GM12878 (cell line): ENCODE data around the gene ZBTB32. TPM values are rescaled to one million over a fixed set of nuclear protein-coding genes. Genes with fewer than 3 reads are reported as not detected.

Experiments
- CBX5 ChIP-seq: sonication (generic); IDR thresholded peaks from 2 replicates; pipeline ENCODE4 v1.6.1; 2016; ENCODE audit warnings: low read depth, moderate library complexity, mild to moderate bottlenecking, inconsistent platforms
- CREM ChIP-seq: IDR thresholded peaks from 2 replicates; pipeline ENCODE4 v1.6.1; 2014; ENCODE audit warnings: antibody characterized with exemption, low read depth
- FOXM1 ChIP-seq: IDR thresholded peaks from 2 replicates; pipeline ENCODE4 v1.6.1; 2012; ENCODE audit warnings: low read depth, mild to moderate bottlenecking, inconsistent platforms, low read length, moderate library complexity
- KDM1A ChIP-seq: fragments of 200-600 bp; sonication (generic); IDR thresholded peaks from 2 replicates; pipeline ENCODE4 v1.6.1; 2016; ENCODE audit warnings: borderline replicate concordance
- MAX ChIP-seq: IDR thresholded peaks from 2 replicates; pipeline ENCODE4 v1.6.1; 2012; ENCODE audit warnings: low read depth, low read length, improper control_type of control experiment
- MEF2B ChIP-seq: fragments of 450-650 bp; IDR thresholded peaks from 2 replicates; pipeline ENCODE4 v1.6.1; 2018; ENCODE audit warnings: mild to moderate bottlenecking, moderate library complexity; ENCODE audit not compliant: partially characterized antibody, poor library complexity, severe bottlenecking
- MLLT1 ChIP-seq: fragments of 450-650 bp; IDR thresholded peaks from 2 replicates; pipeline ENCODE4 v1.6.1; 2016; ENCODE audit warnings: mild to moderate bottlenecking
- NFYA ChIP-seq: IDR thresholded peaks from 2 replicates; pipeline ENCODE4 v1.6.1; 2011; ENCODE audit warnings: low read depth, mild to moderate bottlenecking, low read length, improper control_type of control experiment, borderline replicate concordance
- NR2C1 ChIP-seq: fragments of 450-650 bp; IDR thresholded peaks from 2 replicates; pipeline ENCODE4 v1.6.1; 2017; ENCODE audit warnings: antibody characterized with exemption, mild to moderate bottlenecking, moderate library complexity
- POLR2AphosphoS5 ChIP-seq: IDR thresholded peaks from 2 replicates; pipeline ENCODE4 v1.6.1; 2011; ENCODE audit warnings: mild to moderate bottlenecking, low read length, inconsistent platforms
- RFX5 ChIP-seq: IDR thresholded peaks from 2 replicates; pipeline ENCODE4 v1.6.1; 2011; ENCODE audit warnings: low read depth, low read length, improper control_type of control experiment
- RUNX3 ChIP-seq: IDR thresholded peaks from 2 replicates; pipeline ENCODE4 v1.6.1; 2012; ENCODE audit warnings: low read length, inconsistent platforms
- YBX1 ChIP-seq: fragments of 450-650 bp; IDR thresholded peaks from 2 replicates; pipeline ENCODE4 v1.6.1; 2016; ENCODE audit warnings: antibody characterized with exemption
- polyA plus RNA-seq, 11 experiments: library from polyadenylated mRNA; depleted of rRNA in 4 of 11; unstranded in 6 of 11; stranded (reverse) in 5 of 11; fragments of >200 nt; fragmentation: Nextera tagmentation in 4 of 11; fragmentation: Illumina TruSeq in 1 of 11; extraction: Ambion mirVana in 4 of 11; extraction: Trizol in 1 of 11; gene quantifications; 1 replicate in 1 of 11; 2 replicates in 10 of 11; pipeline versions ENCODE4 v1.2.1 to v1.2.3, GENCODE V29; 2011 to 2016; ENCODE audit warnings: inconsistent platforms in 2 of 11, missing spikeins in 2 of 11, low read depth in 1 of 11
- total RNA-seq, 4 experiments: library from RNA; depleted of rRNA in 3 of 4; stranded (reverse); fragments of >200 nt in 3 of 4; fragmentation: Illumina TruSeq in 1 of 4; extraction: Trizol in 1 of 4; gene quantifications; 2 replicates each; pipeline versions ENCODE4 v1.2.1 to v1.2.3, GENCODE V29; 2013 to 2021
- TF ChIP-seq, protein P1 (sequence below): fragments of 450-650 bp; formaldehyde crosslinking; IDR thresholded peaks from 2 replicates; pipeline ENCODE4 v1.4.0; 2020; ENCODE audit warnings: mild to moderate bottlenecking, moderate library complexity
- TF ChIP-seq, protein P2 (sequence below): IDR thresholded peaks from 2 replicates; pipeline ENCODE4 v1.6.1; 2012; ENCODE audit warnings: improper control_type of control experiment, low read depth, low read length; ENCODE audit not compliant: insufficient replicate concordance
- TF ChIP-seq, protein P3 (sequence below): fragments of 450-650 bp; IDR thresholded peaks from 2 replicates; pipeline ENCODE4 v1.6.1; 2017; ENCODE audit warnings: borderline replicate concordance

The ZBTB32 gene
- total and polyA plus RNA-seq, 10 of the 15 experiments (the other 5 are each of a cell fraction or from before 2014, with no cell fraction given), result 1.0 to 46.7 (median 16.0) TPM

- TF ChIP-seq, protein P1, sequence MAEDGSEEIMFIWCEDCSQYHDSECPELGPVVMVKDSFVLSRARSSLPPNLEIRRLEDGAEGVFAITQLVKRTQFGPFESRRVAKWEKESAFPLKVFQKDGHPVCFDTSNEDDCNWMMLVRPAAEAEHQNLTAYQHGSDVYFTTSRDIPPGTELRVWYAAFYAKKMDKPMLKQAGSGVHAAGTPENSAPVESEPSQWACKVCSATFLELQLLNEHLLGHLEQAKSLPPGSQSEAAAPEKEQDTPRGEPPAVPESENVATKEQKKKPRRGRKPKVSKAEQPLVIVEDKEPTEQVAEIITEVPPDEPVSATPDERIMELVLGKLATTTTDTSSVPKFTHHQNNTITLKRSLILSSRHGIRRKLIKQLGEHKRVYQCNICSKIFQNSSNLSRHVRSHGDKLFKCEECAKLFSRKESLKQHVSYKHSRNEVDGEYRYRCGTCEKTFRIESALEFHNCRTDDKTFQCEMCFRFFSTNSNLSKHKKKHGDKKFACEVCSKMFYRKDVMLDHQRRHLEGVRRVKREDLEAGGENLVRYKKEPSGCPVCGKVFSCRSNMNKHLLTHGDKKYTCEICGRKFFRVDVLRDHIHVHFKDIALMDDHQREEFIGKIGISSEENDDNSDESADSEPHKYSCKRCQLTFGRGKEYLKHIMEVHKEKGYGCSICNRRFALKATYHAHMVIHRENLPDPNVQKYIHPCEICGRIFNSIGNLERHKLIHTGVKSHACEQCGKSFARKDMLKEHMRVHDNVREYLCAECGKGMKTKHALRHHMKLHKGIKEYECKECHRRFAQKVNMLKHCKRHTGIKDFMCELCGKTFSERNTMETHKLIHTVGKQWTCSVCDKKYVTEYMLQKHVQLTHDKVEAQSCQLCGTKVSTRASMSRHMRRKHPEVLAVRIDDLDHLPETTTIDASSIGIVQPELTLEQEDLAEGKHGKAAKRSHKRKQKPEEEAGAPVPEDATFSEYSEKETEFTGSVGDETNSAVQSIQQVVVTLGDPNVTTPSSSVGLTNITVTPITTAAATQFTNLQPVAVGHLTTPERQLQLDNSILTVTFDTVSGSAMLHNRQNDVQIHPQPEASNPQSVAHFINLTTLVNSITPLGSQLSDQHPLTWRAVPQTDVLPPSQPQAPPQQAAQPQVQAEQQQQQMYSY (CRISPR knock-in tag), result no peak
- no peak for TF ChIP-seq CBX5
- TF ChIP-seq CREM, result no peak; the same call in 1 of the 2 replicates
- TF ChIP-seq MEF2B, result no peak
- no peak for TF ChIP-seq NFYA
- TF ChIP-seq POLR2AphosphoS5, result peak; percentile 88
- TF ChIP-seq FOXM1, result no peak
- peak; percentile 81 for TF ChIP-seq RFX5
- no peak; the same call in 1 of the 2 replicates for TF ChIP-seq MLLT1
- peak; percentile 37; the same call in 1 of the 2 replicates for TF ChIP-seq RUNX3
- TF ChIP-seq KDM1A, result no peak
- TF ChIP-seq, protein P2, sequence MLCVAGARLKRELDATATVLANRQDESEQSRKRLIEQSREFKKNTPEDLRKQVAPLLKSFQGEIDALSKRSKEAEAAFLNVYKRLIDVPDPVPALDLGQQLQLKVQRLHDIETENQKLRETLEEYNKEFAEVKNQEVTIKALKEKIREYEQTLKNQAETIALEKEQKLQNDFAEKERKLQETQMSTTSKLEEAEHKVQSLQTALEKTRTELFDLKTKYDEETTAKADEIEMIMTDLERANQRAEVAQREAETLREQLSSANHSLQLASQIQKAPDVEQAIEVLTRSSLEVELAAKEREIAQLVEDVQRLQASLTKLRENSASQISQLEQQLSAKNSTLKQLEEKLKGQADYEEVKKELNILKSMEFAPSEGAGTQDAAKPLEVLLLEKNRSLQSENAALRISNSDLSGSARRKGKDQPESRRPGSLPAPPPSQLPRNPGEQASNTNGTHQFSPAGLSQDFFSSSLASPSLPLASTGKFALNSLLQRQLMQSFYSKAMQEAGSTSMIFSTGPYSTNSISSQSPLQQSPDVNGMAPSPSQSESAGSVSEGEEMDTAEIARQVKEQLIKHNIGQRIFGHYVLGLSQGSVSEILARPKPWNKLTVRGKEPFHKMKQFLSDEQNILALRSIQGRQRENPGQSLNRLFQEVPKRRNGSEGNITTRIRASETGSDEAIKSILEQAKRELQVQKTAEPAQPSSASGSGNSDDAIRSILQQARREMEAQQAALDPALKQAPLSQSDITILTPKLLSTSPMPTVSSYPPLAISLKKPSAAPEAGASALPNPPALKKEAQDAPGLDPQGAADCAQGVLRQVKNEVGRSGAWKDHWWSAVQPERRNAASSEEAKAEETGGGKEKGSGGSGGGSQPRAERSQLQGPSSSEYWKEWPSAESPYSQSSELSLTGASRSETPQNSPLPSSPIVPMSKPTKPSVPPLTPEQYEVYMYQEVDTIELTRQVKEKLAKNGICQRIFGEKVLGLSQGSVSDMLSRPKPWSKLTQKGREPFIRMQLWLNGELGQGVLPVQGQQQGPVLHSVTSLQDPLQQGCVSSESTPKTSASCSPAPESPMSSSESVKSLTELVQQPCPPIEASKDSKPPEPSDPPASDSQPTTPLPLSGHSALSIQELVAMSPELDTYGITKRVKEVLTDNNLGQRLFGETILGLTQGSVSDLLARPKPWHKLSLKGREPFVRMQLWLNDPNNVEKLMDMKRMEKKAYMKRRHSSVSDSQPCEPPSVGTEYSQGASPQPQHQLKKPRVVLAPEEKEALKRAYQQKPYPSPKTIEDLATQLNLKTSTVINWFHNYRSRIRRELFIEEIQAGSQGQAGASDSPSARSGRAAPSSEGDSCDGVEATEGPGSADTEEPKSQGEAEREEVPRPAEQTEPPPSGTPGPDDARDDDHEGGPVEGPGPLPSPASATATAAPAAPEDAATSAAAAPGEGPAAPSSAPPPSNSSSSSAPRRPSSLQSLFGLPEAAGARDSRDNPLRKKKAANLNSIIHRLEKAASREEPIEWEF, result no peak
- peak; percentile 17; the same call in 1 of the 2 replicates for TF ChIP-seq NR2C1
- 0 out of 2 replicates have a peak, but pooled peaks have one; percentile 3 for TF ChIP-seq MAX
- no peak for TF ChIP-seq YBX1
- TF ChIP-seq, protein P3, sequence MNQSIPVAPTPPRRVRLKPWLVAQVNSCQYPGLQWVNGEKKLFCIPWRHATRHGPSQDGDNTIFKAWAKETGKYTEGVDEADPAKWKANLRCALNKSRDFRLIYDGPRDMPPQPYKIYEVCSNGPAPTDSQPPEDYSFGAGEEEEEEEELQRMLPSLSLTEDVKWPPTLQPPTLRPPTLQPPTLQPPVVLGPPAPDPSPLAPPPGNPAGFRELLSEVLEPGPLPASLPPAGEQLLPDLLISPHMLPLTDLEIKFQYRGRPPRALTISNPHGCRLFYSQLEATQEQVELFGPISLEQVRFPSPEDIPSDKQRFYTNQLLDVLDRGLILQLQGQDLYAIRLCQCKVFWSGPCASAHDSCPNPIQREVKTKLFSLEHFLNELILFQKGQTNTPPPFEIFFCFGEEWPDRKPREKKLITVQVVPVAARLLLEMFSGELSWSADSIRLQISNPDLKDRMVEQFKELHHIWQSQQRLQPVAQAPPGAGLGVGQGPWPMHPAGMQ, result no peak
Measured at GRCh38 chr19:35740423-35741202, 36.3 kb downstream of the ZBTB32 start (continued).
